Trophoblast cell (in vitro differentiated cells and primary cell): ENCODE measurements around the gene SLN.

Experiments
- DNase-seq, 2 donors: peaks; one replicate each; pipeline ENCODE4 v3.0.0-alpha.2; 2016
- H2AFZ ChIP-seq: 2 replicates; pipeline ENCODE4 v1.6.1; 2013; ENCODE audit warnings: low read length, moderate library complexity, mild to moderate bottlenecking; ENCODE audit not compliant: insufficient read depth, poor library complexity
- H2AK5ac ChIP-seq: 2 replicates; pipeline ENCODE4 v1.6.1; 2013; ENCODE audit warnings: mild to moderate bottlenecking, low read length
- H2BK120ac ChIP-seq: 2 replicates; pipeline ENCODE4 v1.6.1; 2013; ENCODE audit warnings: low read length, mild to moderate bottlenecking, moderate library complexity; ENCODE audit not compliant: insufficient read depth, poor library complexity
- H2BK12ac ChIP-seq: 2 replicates; pipeline ENCODE4 v1.6.1; 2013; ENCODE audit warnings: mild to moderate bottlenecking, low read length, moderate library complexity
- H2BK5ac ChIP-seq: 2 replicates; pipeline ENCODE4 v1.6.1; 2013; ENCODE audit warnings: low read length, low read depth, moderate library complexity, mild to moderate bottlenecking; ENCODE audit not compliant: poor library complexity
- H3K14ac ChIP-seq: 2 replicates; pipeline ENCODE4 v1.6.1; 2013; ENCODE audit warnings: mild to moderate bottlenecking, low read length
- H3K18ac ChIP-seq: 2 replicates; pipeline ENCODE4 v1.6.1; 2013; ENCODE audit warnings: mild to moderate bottlenecking, low read length
- H3K23ac ChIP-seq: 2 replicates; pipeline ENCODE4 v1.6.1; 2013; ENCODE audit warnings: low read length
- H3K27ac ChIP-seq: 2 replicates; pipeline ENCODE4 v1.5.1; 2013; ENCODE audit warnings: low read depth, mild to moderate bottlenecking, inconsistent platforms, low read length, moderate library complexity
- H3K27me3 ChIP-seq: 2 replicates; pipeline ENCODE4 v1.6.1; 2013; ENCODE audit warnings: inconsistent platforms, mild to moderate bottlenecking, low read length, moderate library complexity; ENCODE audit not compliant: insufficient read depth
- H3K36me3 ChIP-seq, 2 experiments: 1 replicate in 1 of 2; 2 replicates in 1 of 2; pipeline ENCODE4 v1.6.1; 2013; ENCODE audit warnings: low read length in 2 of 2, mild to moderate bottlenecking in 2 of 2, moderate library complexity in 1 of 2; ENCODE audit not compliant: insufficient read depth in 2 of 2, control insufficient read depth in 1 of 2
- H3K4ac ChIP-seq: 2 replicates; pipeline ENCODE4 v1.6.1; 2013; ENCODE audit warnings: low read depth, mild to moderate bottlenecking, low read length, moderate library complexity
- H3K4me1 ChIP-seq, 2 experiments: 1 replicate in 1 of 2; 2 replicates in 1 of 2; pipeline ENCODE4 v1.6.1; 2013; ENCODE audit warnings: low read length in 2 of 2, mild to moderate bottlenecking in 2 of 2, moderate library complexity in 1 of 2; ENCODE audit not compliant: insufficient read depth in 2 of 2, control insufficient read depth in 1 of 2
- H3K4me2 ChIP-seq: 2 replicates; pipeline ENCODE4 v1.6.1; 2013; ENCODE audit warnings: inconsistent platforms, mild to moderate bottlenecking, low read length, moderate library complexity
- H3K4me3 ChIP-seq: 2 replicates; pipeline ENCODE4 v1.5.1; 2013; ENCODE audit warnings: mild to moderate bottlenecking, low read depth, low read length, inconsistent platforms
- H3K79me1 ChIP-seq: one replicate; pipeline ENCODE4 v1.6.1; 2013; ENCODE audit warnings: low read length
- H3K79me2 ChIP-seq: 2 replicates; pipeline ENCODE4 v1.6.1; 2013; ENCODE audit warnings: low read length, mild to moderate bottlenecking; ENCODE audit not compliant: control insufficient read depth, insufficient read depth, poor library complexity
- H3K9ac ChIP-seq: 2 replicates; pipeline ENCODE4 v1.6.1; 2013; ENCODE audit warnings: mild to moderate bottlenecking, low read length
- H3K9me3 ChIP-seq: 2 replicates; pipeline ENCODE4 v1.6.1; 2013; ENCODE audit warnings: low read depth, mild to moderate bottlenecking, control low read depth, inconsistent platforms, low read length; ENCODE audit not compliant: insufficient read depth
- H4K12ac ChIP-seq: 2 replicates; pipeline ENCODE4 v1.6.1; 2013; ENCODE audit warnings: low read depth, mild to moderate bottlenecking, low read length, moderate library complexity
- H4K8ac ChIP-seq: 2 replicates; pipeline ENCODE4 v1.6.1; 2013; ENCODE audit warnings: low read depth, mild to moderate bottlenecking, low read length, moderate library complexity
- H4K91ac ChIP-seq: one replicate; pipeline ENCODE4 v1.6.1; 2013; ENCODE audit warnings: low read depth, mild to moderate bottlenecking, low read length, moderate library complexity
- WGBS: extraction: QIAGEN DNeasy Blood & Tissue Kit; methylation state at CpG from one replicate; pipeline ENCODE4 v1.1.7; 2013; ENCODE audit warnings: missing lambda C conversion rate; ENCODE audit not compliant: insufficient read length, insufficient coverage; ENCODE audit errors: extremely low coverage; 5-methylcytosine and 5-hydroxymethylcytosine counted together

Gene SLN

DNA sequence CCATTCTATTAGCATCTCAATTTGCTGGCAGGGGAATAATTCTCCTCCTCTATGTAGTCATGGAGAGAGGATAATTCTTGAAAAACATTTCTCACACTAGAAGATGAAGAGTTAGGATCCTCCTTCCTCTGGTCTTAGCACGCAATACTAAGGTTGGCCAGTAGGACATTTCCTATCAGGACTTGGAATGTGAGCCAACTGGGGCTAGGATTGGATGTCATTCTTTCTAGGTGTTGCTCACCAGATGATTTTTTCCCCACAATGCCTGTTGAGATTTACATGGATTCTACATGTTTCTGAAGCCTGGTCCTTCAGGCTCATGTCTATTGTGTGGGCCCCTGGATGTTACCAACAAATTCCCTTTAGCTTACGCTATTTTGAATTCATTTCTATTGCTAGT is 28.0 kb downstream of the SLN start:
- H3K27ac ChIP-seq, result no peak overlapping the region
- H3K4me2 ChIP-seq, result no peak overlapping the region
- WGBS, result no CpG with 5 or more reads among the region's 2 CpGs
- no peak overlapping the region for H3K23ac ChIP-seq
- H3K9ac ChIP-seq, result no peak overlapping the region
- no peak overlapping the region for H2BK120ac ChIP-seq
- no peak overlapping the region for H3K18ac ChIP-seq
- no peak overlapping the region for H2AK5ac ChIP-seq
- no peak overlapping the region for H4K12ac ChIP-seq
- H3K4ac ChIP-seq, result no peak overlapping the region
- H4K8ac ChIP-seq, result no peak overlapping the region
- no peak overlapping the region for H4K91ac ChIP-seq
- H3K36me3 ChIP-seq, result no peaks in the 10 kb centered on the region
- no peak overlapping the region for H3K14ac ChIP-seq
- no peak overlapping the region for H2BK5ac ChIP-seq
- H3K4me3 ChIP-seq, result no peak overlapping the region
- H3K79me1 ChIP-seq, result no peaks in the 10 kb centered on the region
- H3K4me1 ChIP-seq, result no peaks in the 10 kb centered on the region
- peak in 1 of 2 donors; percentile 39 for DNase-seq
- H2AFZ ChIP-seq, result no peak overlapping the region
- no peaks in the 10 kb centered on the region for H3K79me2 ChIP-seq
- no peaks in the 10 kb centered on the region for H3K27me3 ChIP-seq
- no peak overlapping the region for H2BK12ac ChIP-seq
- H3K9me3 ChIP-seq, result no peaks in the 10 kb centered on the region

DNA sequence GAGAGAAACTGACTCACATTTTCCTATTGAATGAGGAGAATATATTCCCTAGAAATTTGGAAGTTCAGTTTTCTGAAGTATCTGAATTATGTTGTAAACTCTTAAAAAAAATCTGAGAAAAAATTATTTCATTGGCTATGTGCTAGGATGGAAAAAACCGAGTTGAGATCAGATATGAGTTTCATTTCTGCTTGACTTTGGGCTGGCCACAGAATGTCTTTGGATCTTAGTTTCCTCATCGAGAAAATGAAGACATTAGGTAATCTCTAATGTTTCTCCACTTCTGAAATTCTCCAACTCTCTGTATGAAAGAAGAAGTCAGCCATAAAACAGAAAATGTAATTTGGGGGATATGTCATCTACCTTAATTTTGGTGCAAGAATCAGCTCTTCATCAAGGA is 28.8 kb downstream of the SLN start:
- Histone ChIP-seq H3K9me3 (no peaks in the 10 kb centered on the region), H3K79me1 (no peaks in the 10 kb centered on the region), H3K27me3 (no peaks in the 10 kb centered on the region), H4K8ac (no peak overlapping the region), H3K18ac (no peak overlapping the region), H3K23ac (no peak overlapping the region), H4K12ac (no peak overlapping the region), H3K79me2 (no peaks in the 10 kb centered on the region), H3K27ac (no peak overlapping the region), H4K91ac (no peak overlapping the region), H3K36me3 (no peaks in the 10 kb centered on the region), H2AFZ (no peak overlapping the region), H3K4ac (no peak overlapping the region), H3K14ac (no peak overlapping the region), H2AK5ac (no peak overlapping the region), H3K4me3 (no peak overlapping the region), H3K9ac (no peak overlapping the region), H3K4me2 (no peak overlapping the region), H3K4me1 (no peaks in the 10 kb centered on the region), H2BK12ac (no peak overlapping the region), H2BK120ac (no peak overlapping the region), H2BK5ac (no peak overlapping the region)
- DNase-seq, result no peak
- no CpG with 5 or more reads among the region's 2 CpGs for WGBS

DNA sequence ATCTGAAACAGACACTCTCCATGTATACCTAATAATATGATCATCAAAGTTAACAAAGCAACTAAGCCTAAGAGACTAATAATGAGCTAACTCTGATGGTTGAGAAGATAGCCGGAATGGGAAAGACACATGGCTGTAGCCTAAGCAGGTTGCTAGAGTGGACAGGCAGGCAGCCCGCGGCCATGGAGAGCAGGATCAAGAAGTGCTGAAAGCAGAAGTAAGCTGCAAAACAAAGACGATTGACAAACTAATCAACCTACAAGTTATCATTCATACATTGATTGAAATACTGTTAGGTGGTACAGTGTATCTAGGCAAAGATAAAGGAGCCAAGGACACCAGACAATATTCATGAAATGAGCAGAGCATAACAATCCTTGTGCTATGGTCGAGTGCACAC is 29.3 kb downstream of the SLN start:
- Histone ChIP-seq H4K8ac (no peak overlapping the region), H3K23ac (no peak overlapping the region), H2AK5ac (no peak overlapping the region), H2AFZ (no peak overlapping the region), H3K27me3 (no peaks in the 10 kb centered on the region), H3K4me3 (no peak overlapping the region), H2BK12ac (no peak overlapping the region), H3K9ac (no peak overlapping the region), H3K36me3 (no peaks in the 10 kb centered on the region), H3K27ac (no peak overlapping the region), H3K4me1 (no peaks in the 10 kb centered on the region), H3K18ac (no peak overlapping the region), H4K91ac (no peak overlapping the region), H3K9me3 (no peaks in the 10 kb centered on the region), H3K79me2 (no peaks in the 10 kb centered on the region), H3K4me2 (no peak overlapping the region), H4K12ac (no peak overlapping the region), H3K79me1 (no peaks in the 10 kb centered on the region), H2BK5ac (no peak overlapping the region), H3K14ac (no peak overlapping the region), H2BK120ac (no peak overlapping the region), H3K4ac (no peak overlapping the region)
- whole genome bisulfite sequencing, result no CpG with 5 or more reads among the region's 5 CpGs
- no peak for DNase-seq

GRCh38 chr11:107682171-107682570 is 29.7 kb downstream of the SLN start:
- Histone ChIP-seq H2BK5ac (no peak overlapping the region), H3K9me3 (no peaks in the 10 kb centered on the region), H3K4me3 (no peak overlapping the region), H2AFZ (no peak overlapping the region), H3K27ac (no peak overlapping the region), H3K18ac (no peak overlapping the region), H4K91ac (no peak overlapping the region), H3K14ac (no peak overlapping the region), H4K8ac (no peak overlapping the region), H2BK120ac (no peak overlapping the region), H3K23ac (no peak overlapping the region), H3K27me3 (no peaks in the 10 kb centered on the region), H3K4me2 (no peak overlapping the region), H4K12ac (no peak overlapping the region), H3K4ac (no peak overlapping the region), H3K79me2 (no peaks in the 10 kb centered on the region), H3K9ac (no peak overlapping the region), H2AK5ac (no peak overlapping the region), H3K4me1 (no peaks in the 10 kb centered on the region), H2BK12ac (no peak overlapping the region), H3K36me3 (no peaks in the 10 kb centered on the region), H3K79me1 (no peaks in the 10 kb centered on the region)
- DNase-seq, result no peak
- WGBS, result no CpG with 5 or more reads among the region's 4 CpGs
